HG03060 (cell line): ENCODE measurements around the gene CASP6.
A peak's percentile ranks its signal among the peaks of the same experiment; 100 is the strongest.

ENCODE experiments used
- ATAC-seq: cut with Tn5 transposase; IDR thresholded peaks from one replicate; pipeline ENCODE4 v1.9.1; 2021; ENCODE audit warnings: low read depth, moderate number of reproducible peaks; ENCODE audit not compliant: unreplicated experiment

The CASP6 gene

GRCh38 chr4:109673303-109673702, 29.9 kb downstream of the CASP6 start:
- ATAC-seq, result no peak

- ATAC-seq, result no peak
These were observed 30.9 kb downstream of the CASP6 start for GRCh38 chr4:109672169-109672930.

- no peak for ATAC-seq
These were observed 31.9 kb downstream of the CASP6 start for GRCh38 chr4:109671350-109671749.

GRCh38 chr4:109665783-109666485, 37.3 kb downstream of the CASP6 start:
- no peak for ATAC-seq

- ATAC-seq, result no peak
These were observed 40.5 kb downstream of the CASP6 start for GRCh38 chr4:109662771-109663170.

GRCh38 chr4:109662116-109662515, 41.1 kb downstream of the CASP6 start:
- ATAC-seq, result no peak

GRCh38 chr4:109658871-109659410, 44.3 kb downstream of the CASP6 start:
- ATAC-seq, result no peak

- ATAC-seq, result no peak
These were observed 45.3 kb downstream of the CASP6 start for GRCh38 chr4:109657854-109658418.

- ATAC-seq, result no peak
These were observed 47.8 kb downstream of the CASP6 start for GRCh38 chr4:109655396-109655795.

- ATAC-seq, result peak; percentile 84
These were observed 53.4 kb downstream of the CASP6 start for GRCh38 chr4:109649872-109650271.

- no peak for ATAC-seq
These were observed 54.2 kb downstream of the CASP6 start for GRCh38 chr4:109648997-109649575.

GRCh38 chr4:109648266-109648996, 54.8 kb downstream of the CASP6 start:
- ATAC-seq, result peak; percentile 46

GRCh38 chr4:109645874-109646710, 57.2 kb downstream of the CASP6 start:
- ATAC-seq, result no peak

GRCh38 chr4:109640644-109641043, 62.6 kb downstream of the CASP6 start:
- ATAC-seq, result no peak
